Retinal pigment epithelial cell (primary cell): ENCODE measurements around the gene CRTC1.
"Not testable (repeated sequence)": the region's sequence is repeated elsewhere in the genome, so short reads cannot be mapped to it uniquely, and the experiment has no call there.

Experiments used
- DNase-seq: peaks from one replicate; pipeline ENCODE4 v3.0.0-alpha.2; 2010; ENCODE audit warnings: low read depth
- H3K4me3 ChIP-seq: 2 replicates; pipeline ENCODE4 v1.5.1; 2011; ENCODE audit warnings: mild to moderate bottlenecking, low read length, control low read depth, moderate library complexity
- TF ChIP-seq, protein P1 (sequence below): conservative IDR thresholded peaks from 2 replicates; pipeline ENCODE4 v1.5.1; 2011; ENCODE audit warnings: low read depth, low read length, control low read depth, inconsistent platforms

The CRTC1 gene

DNA sequence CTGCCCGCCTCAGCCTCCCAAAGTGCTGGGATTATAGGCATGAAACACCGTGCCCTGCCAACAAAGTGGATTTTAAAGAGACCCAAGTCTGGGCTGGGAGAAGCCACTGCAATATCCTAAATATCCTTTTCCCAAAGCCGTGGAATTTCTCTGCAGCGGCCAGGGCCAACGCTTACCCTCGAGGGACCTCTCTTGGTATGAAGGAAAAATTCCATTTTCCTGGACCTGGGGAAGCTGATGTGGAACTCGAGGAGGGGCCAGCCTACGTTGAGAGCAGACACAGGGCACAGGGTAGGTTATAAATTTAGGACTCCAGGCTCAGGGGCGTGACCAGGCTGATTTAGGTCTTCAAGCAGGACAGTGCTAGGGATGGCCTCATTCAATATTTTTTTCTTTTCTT, 130.6 kb downstream of the CRTC1 start:
- TF ChIP-seq, protein P1, sequence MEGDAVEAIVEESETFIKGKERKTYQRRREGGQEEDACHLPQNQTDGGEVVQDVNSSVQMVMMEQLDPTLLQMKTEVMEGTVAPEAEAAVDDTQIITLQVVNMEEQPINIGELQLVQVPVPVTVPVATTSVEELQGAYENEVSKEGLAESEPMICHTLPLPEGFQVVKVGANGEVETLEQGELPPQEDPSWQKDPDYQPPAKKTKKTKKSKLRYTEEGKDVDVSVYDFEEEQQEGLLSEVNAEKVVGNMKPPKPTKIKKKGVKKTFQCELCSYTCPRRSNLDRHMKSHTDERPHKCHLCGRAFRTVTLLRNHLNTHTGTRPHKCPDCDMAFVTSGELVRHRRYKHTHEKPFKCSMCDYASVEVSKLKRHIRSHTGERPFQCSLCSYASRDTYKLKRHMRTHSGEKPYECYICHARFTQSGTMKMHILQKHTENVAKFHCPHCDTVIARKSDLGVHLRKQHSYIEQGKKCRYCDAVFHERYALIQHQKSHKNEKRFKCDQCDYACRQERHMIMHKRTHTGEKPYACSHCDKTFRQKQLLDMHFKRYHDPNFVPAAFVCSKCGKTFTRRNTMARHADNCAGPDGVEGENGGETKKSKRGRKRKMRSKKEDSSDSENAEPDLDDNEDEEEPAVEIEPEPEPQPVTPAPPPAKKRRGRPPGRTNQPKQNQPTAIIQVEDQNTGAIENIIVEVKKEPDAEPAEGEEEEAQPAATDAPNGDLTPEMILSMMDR: peak; percentile 27
- H3K4me3 ChIP-seq: no peak overlapping the region
- no peak for DNase-seq

DNA sequence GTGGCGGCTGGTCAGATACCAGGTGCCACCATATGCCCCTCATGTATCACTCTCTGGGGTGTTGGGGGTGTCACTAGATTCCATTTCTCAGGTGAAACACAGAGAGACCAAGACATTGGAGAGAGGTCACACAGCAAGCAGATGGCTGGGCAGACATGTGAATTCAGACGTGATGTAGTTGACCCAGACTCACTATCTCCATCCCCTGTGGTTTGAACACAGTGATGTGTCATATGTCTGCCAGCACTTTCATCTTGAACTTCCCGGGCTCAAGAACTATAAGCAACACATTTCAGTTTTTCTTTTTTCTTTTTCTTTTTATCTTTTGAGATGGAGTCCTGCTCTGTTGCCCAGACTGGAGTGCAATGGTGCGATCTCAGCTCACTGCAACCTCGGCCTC, 132.2 kb downstream of the CRTC1 start:
- no peak overlapping the region for H3K4me3 ChIP-seq
- DNase-seq: no peak
- TF ChIP-seq, protein P1: no peak

DNA sequence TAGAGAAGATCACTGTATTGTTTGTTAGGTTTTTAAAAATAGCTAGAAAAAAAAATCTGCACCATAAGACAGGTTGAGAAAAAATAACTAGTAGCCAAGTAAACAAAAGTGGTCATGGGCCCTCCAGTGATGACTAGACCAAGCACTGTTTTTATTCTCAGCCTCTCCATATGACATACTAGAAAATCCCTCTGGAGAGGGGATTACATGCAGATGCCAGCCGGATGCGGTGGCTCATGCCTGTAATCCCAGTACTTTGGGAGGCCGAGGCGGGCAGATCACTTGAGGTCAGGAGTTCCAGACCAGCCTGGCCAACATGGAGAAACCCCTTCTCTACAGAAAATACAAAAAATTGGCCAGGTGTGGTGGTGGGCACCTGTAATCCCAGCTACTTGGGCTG, 133.2 kb downstream of the CRTC1 start:
- not testable (repeated sequence) for H3K4me3 ChIP-seq, DNase-seq

DNA sequence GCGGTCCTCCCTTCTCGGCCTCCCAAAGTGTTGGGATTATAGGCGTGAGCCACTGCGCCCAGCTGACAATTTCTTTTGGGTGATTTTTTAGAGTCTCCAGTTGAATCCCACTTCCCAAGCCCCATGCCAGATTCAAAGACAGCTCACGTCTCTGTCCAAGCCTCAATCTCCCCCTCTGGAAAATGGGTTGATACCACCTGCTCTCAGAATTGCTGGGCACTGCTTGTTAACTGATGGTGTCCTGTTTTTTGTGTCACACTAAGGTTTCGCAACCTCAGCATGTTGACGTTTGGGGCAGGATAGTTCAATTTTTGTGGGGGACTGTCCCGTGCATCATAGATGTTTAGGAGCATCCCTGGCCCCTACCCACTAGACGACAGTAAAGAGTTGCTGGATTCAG, 134.1 kb downstream of the CRTC1 start:
- H3K4me3 ChIP-seq: no peak overlapping the region
- no peak for DNase-seq
- TF ChIP-seq, protein P1: no peak

DNA sequence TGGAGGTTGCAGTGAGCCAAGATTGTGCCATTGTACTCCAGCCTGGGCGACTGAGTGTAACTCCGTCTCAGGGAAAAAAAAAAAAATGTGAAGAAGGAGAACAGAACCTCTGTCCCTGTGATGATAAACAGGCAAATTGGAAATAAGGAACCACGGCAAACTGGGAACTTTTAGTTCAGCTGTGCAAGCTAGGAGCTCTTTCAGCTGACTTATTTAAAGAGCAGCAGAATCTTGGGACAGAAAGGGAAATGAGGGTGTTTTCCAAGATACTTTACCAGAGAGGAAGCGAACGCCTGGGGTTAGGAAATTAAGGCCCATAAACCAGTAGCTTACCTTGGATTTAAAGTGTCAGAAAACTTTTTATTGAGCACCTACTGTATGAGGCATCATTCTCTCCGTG, 145.3 kb downstream of the CRTC1 start:
- DNase-seq: no peak
- H3K4me3 ChIP-seq: no peak overlapping the region
- TF ChIP-seq, protein P1: no peak

DNA sequence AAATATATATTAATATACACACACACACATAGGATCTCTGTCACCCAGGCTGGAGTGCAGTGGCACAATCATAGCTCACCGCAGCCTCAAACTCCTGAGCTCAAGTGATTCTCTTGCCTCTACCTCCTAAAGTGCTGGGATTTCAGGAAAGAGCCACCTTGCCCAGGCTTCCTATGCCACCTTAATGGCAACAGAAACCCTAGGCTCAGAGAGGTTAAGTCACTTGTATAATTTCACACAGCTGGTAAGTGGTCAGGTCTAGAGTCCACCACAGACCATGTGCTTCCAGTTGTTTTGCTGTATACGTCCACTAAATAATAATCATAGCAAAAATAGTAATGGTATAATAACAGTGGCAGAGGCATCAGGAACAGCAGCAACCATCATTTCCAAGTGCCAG, 147.0 kb downstream of the CRTC1 start:
- no peak overlapping the region for H3K4me3 ChIP-seq
- TF ChIP-seq, protein P1: no peak
- no peak for DNase-seq

DNA sequence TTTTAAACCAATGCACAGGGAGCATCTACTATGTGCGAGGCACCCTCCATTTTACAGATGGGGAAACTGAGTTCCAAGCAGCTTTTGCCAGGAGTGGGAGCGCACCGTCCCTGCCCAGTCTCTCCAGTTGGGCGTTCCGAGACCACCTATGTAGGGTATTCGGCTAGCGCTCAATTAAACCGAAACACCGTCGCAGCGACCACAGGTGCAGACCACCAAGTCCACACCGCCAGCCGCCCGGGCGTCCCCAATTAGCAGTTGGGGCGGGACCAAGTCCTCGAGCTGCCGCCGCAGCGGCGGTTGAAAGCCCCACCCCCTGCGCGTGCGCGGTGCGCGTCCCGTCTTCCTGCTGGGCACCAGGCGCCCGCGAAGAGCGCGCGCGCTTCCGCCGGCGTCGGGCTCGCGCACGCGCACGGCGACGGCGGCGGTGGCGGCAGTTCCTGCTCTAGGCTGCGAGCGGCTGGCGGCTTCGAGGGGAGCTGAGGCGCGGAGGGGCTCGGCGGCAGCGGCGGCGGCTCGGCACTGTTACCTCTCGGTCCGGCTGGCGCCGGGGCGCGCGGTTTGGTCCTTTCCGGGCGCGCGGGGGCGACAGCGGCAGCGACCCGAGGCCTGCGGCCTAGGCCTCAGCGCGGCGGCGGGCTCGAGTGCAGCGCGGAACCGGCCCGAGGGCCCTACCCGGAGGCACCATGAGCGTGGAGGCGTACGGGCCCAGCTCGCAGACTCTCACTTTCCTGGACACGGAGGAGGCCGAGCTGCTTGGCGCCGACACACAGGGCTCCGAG, 148.2 kb downstream of the CRTC1 start, which contains the start of gene UPF1:
Gene UPF1 (plus strand): TSS at position 436 of the 782 bp plus-strand sequence. CDS start 251 bp downstream, at position 687.
- TF ChIP-seq, protein P1: no peak
- DNase-seq: peak; percentile 61

More for the DNA sequence above, 148.2 kb downstream of the CRTC1 start, which contains the start of gene UPF1:
- peak within 1 kb of the TSS; percentile 82 for H3K4me3 ChIP-seq
